ENCODE results near the gene DMD.

DNA sequence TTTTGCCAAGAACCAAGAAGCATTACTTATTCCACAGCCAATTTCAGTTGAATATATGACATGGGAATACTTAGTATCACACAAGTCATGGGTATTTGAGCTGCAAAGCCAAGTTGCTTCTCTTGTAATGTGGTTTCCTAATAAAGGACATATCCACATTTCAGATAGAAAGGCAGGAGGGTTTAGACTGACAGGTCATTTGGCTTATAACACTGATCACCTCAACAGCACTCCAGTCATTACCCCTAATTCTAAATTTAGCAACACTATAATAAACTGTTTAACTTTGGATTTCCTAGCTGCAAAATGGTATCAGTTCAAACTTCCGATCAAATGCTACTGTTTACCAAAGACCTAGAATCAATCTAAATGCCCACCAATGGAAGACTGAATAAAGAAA, 2025.5 kb downstream of the DMD start:
- TF ChIP-seq POLR2AphosphoS5 (IDR thresholded peaks at IDR 0.05; ENCODE audit: borderline replicate concordance, low read depth, low read length): no peak
- no peak for TF ChIP-seq EZH2 (IDR thresholded peaks at IDR 0.05)
